Upper lobe of right lung (tissue), 1 donor: ENCODE measurements around the gene NSUN2. TPM values are rescaled to one million over a fixed set of nuclear protein-coding genes. Genes with fewer than 3 reads are reported as not detected.

Experiments used
- ATAC-seq: fragments of 200-7000 bp; cut with Tn5 transposase; one replicate; pipeline ENCODE4 v1.9.1; 2020; ENCODE audit warnings: mild to moderate bottlenecking, moderate library complexity
- DNase-seq: peaks from one replicate; pipeline ENCODE4 v3.0.0-alpha.2; 2020
- H3K27ac ChIP-seq: fragments of 200-600 bp; one replicate; pipeline ENCODE4 v1.8.0; 2022
- H3K27me3 ChIP-seq: fragments of 200-600 bp; one replicate; pipeline ENCODE4 v1.8.0; 2022; ENCODE audit warnings: mild to moderate bottlenecking
- H3K36me3 ChIP-seq: fragments of 200-600 bp; one replicate; pipeline ENCODE4 v1.8.0; 2022
- H3K4me1 ChIP-seq: fragments of 200-600 bp; one replicate; pipeline ENCODE4 v1.8.0; 2022
- H3K4me3 ChIP-seq: fragments of 200-600 bp; one replicate; pipeline ENCODE4 v1.8.0; 2022; ENCODE audit warnings: mild to moderate bottlenecking
- H3K9me3 ChIP-seq: fragments of 200-600 bp; one replicate; pipeline ENCODE4 v1.8.0; 2022
- intact Hi-C: fragments of 100-400 bp; cut with DNase I; formaldehyde crosslinking; loops from one replicate; pipeline ENCODE4 v1.11.0; 2022
- total RNA-seq: library from RNA; stranded (reverse); fragmentation: NEBNext Ultra II Directional; extraction: Animal tissue kit (Norgen Biotek cat#: 25700); gene quantifications from one replicate; pipeline ENCODE4 v1.2.1, GENCODE V29; 2021
- TF ChIP-seq, protein P1 (sequence below): fragments of 200-600 bp; IDR thresholded peaks from one replicate; pipeline ENCODE4 v1.8.0; 2022; ENCODE audit warnings: antibody characterized with exemption
- donor health status: DM: no; HTN: yes; CAD: no; lungs with severe emphysema.

The NSUN2 gene
- total RNA-seq, 1 donor from 2014 or later: 46.4 TPM

GRCh38 chr5:6623941-6624340 lies 8.9 kb downstream of the NSUN2 start:
- Histone ChIP-seq H3K36me3 (peaks cover 85% of the 10 kb centered on the region), H3K4me1 (no peaks in the 10 kb centered on the region), H3K9me3 (no peaks in the 10 kb centered on the region), H3K27me3 (no peaks in the 10 kb centered on the region), H3K4me3 (no peak overlapping the region), H3K27ac (no peak overlapping the region)
- intact Hi-C loops: no loop called here
- DNase-seq (no peak), ATAC-seq (no peak)
- TF ChIP-seq, protein P1, sequence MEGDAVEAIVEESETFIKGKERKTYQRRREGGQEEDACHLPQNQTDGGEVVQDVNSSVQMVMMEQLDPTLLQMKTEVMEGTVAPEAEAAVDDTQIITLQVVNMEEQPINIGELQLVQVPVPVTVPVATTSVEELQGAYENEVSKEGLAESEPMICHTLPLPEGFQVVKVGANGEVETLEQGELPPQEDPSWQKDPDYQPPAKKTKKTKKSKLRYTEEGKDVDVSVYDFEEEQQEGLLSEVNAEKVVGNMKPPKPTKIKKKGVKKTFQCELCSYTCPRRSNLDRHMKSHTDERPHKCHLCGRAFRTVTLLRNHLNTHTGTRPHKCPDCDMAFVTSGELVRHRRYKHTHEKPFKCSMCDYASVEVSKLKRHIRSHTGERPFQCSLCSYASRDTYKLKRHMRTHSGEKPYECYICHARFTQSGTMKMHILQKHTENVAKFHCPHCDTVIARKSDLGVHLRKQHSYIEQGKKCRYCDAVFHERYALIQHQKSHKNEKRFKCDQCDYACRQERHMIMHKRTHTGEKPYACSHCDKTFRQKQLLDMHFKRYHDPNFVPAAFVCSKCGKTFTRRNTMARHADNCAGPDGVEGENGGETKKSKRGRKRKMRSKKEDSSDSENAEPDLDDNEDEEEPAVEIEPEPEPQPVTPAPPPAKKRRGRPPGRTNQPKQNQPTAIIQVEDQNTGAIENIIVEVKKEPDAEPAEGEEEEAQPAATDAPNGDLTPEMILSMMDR: no peak

GRCh38 chr5:6623228-6623627 lies 9.6 kb downstream of the NSUN2 start:
- H3K27me3 ChIP-seq: no peaks in the 10 kb centered on the region
- H3K9me3 ChIP-seq: no peaks in the 10 kb centered on the region

DNA sequence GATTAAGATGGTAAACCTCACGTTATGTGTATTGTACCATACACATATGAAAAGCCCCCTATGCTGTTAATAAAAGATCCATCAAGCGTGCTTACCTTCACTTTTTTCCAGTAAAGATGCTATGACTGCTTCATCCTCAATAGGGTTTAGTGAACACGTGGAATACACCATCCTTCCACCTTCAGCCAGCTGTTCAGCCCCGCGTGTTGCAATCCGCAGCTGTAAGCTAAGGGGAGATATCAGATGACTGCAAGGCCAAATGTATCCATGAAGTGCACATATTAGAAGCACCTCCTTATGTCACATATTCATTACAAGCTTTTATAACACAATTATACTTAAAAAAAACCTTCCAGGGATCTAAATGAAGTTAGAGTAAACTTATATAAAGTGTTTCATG lies 16.2 kb downstream of the NSUN2 start:
- ATAC-seq (no peak), DNase-seq (no peak)
- Histone ChIP-seq H3K27me3 (no peaks in the 10 kb centered on the region), H3K27ac (no peak overlapping the region), H3K4me3 (no peak overlapping the region), H3K36me3 (peaks cover 100% of the 10 kb centered on the region), H3K9me3 (no peaks in the 10 kb centered on the region), H3K4me1 (no peaks in the 10 kb centered on the region)
- intact Hi-C loops: no loop called here
- TF ChIP-seq, protein P1: no peak

More at GRCh38 chr5:6623228-6623627, 9.6 kb downstream of the NSUN2 start:
- Histone ChIP-seq H3K36me3 (peaks cover 85% of the 10 kb centered on the region), H3K4me3 (no peak overlapping the region), H3K4me1 (no peaks in the 10 kb centered on the region), H3K27ac (no peak overlapping the region)
- no peak for ATAC-seq
- intact Hi-C loops: no loop called here
- TF ChIP-seq, protein P1: no peak
- DNase-seq: no peak

DNA sequence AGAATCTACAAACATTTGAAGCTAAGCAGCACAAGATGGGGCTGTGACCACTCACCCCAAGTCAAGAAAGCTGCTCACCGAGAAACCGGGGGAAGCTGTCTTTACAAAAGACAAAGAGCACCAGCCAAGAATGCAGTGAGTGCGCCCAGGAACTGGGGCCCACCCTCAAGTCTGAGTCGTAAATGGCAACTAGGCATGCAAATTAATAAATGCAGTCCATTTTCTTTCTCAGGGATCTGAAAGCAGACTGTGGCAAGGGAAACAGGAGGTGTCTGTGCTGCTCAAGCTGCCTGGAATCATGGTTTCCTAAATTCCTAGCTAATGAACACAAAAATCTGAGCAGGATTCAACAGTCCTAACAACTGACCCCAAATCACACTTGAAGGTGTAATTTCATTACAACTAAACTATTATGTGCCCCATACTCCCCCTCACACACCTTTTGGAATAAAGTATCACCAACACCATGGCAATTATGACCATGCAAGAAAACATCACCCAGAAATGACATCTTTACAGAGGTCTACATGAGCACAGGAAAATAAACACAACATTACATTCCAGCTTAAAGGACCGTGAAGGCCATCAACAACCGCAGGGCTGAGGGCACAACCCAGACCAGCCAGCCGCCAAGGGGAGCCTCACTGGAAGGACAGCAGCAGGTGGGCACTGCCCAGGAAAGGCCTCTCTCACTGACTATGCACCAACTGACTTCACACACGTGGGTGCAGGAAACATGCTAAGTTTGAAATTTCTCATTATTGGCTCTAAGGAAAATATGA lies 17.6 kb downstream of the NSUN2 start:
- H3K9me3 ChIP-seq: no peaks in the 10 kb centered on the region
- intact Hi-C loops: no loop called here
- TF ChIP-seq, protein P1: no peak
- no peak overlapping the region for H3K4me3 ChIP-seq
- no peaks in the 10 kb centered on the region for H3K27me3 ChIP-seq
- ATAC-seq (no peak), DNase-seq (no peak)
- no peaks in the 10 kb centered on the region for H3K4me1 ChIP-seq
- H3K36me3 ChIP-seq: peaks cover 100% of the 10 kb centered on the region
- H3K27ac ChIP-seq: no peak overlapping the region

DNA sequence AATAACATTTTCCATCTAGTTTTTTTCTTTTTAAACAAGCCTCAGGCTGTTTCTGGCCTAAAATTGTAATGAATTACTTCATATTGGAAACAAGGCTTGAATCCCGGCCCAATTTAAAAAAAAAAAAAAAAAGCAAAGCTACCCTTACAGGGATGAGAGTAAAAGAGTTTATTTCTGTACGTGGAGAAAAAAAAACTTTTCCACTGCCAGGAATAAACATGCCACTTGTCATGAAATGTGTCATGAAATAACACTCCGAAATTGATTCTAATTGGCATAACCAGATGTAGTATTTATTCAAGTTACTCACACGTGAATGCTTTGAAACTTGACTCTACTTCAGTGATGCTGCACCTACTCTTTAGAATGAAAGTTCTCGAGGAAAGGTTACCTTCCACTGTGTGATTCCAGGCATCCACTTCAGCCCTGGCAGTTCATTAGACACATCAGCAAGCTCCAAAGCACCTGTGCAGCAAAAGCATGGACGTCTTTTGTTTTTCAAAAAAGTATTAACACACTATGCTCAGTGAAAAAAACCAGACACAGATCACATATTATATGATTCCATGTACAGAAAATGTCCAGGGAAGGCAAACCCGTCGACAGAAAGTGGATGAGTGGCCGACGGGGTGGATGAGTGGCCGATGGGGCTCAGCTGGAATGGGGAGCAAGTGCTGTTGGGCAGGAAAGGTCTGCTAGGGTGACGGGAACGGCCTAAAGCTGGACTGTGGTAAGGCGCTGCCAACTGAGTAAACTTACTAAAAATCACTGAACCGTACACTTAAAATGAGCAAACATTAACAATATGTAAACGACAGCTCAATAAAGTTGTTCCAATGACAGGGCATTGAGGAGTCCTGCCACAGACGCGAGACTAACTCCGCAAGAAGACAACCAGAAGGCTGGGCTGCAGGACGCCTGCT lies 21.2 kb downstream of the NSUN2 start:
- DNase-seq: no peak
- Histone ChIP-seq H3K4me3 (no peak overlapping the region), H3K4me1 (no peaks in the 10 kb centered on the region), H3K36me3 (peaks cover 99% of the 10 kb centered on the region), H3K9me3 (no peaks in the 10 kb centered on the region), H3K27ac (no peak overlapping the region), H3K27me3 (no peaks in the 10 kb centered on the region)
- no peak for ATAC-seq
- TF ChIP-seq, protein P1: no peak
- intact Hi-C loops: no loop called here
